ENCODE results near the gene HCAR3. TPM values are rescaled to one million over a fixed set of nuclear protein-coding genes. Genes with fewer than 3 reads are reported as not detected.
"Not testable (repeated sequence)": the region's sequence is repeated elsewhere in the genome, so short reads cannot be mapped to it uniquely, and the experiment has no call there.

Gene HCAR3
- total and polyA plus RNA-seq, 2 donors (not counting 1 experiment from before 2014, with no cell fraction given), result 0.12 to 1.2 TPM

DNA sequence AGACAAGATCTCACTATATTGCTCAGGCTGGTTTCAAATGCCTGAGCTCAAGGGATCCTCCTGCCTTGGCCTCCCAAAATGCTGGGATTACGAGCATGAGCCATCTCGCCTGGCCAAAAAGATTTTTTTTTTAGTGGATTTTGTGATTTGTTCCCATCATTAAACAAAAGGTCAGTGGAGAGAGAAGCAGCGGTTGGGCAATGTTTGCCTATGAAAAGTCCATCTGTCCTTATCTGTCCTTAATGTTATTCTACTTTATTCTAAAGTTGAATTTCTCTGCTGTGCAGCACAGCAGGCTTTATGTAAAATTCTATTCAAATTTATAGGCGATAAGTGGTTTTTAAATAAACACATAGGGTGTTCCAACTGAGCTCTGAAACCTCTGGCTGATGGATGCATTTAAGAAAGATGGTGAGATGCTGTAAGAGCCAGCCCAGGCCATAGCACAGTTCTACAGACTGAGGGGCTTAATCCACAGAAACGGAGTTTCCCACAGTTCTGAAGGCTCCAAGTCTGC lies 32.3 kb downstream of the HCAR3 start:
- H3K27me3 Mint-ChIP-seq, result no peaks in the 10 kb centered on the region
- H3K9me3 Mint-ChIP-seq (ENCODE audit: insufficient read depth), result no peaks in the 10 kb centered on the region
- no peak overlapping the region for H3K4me3 ChIP-seq (ENCODE audit: control extremely low read depth in 1 of 5, extremely low read depth in 1 of 5, insufficient read depth in 1 of 5, low read depth in 2 of 5, low read length in 4 of 5)
- no peaks in the 10 kb centered on the region for H3K36me3 ChIP-seq (replicated peaks in 1 of 2; ENCODE audit: control extremely low read depth in 1 of 2, control insufficient read depth in 1 of 2, extremely low read depth in 1 of 2, insufficient read depth in 2 of 2, low read length in 1 of 2)
- no peaks in the 10 kb centered on the region for H3K79me2 ChIP-seq (ENCODE audit: control insufficient read depth, insufficient read depth, low read length)
- no peaks in the 10 kb centered on the region for H3K4me1 ChIP-seq (ENCODE audit: control insufficient read depth in 2 of 2, insufficient read depth in 2 of 2, low read length in 2 of 2)
- no peak overlapping the region for H3K4me2 ChIP-seq (replicated peaks; ENCODE audit: low read depth, low read length, poor library complexity, severe bottlenecking)
- no peak overlapping the region for H2AFZ ChIP-seq (ENCODE audit: insufficient read depth, low read depth, low read length, poor library complexity, severe bottlenecking)
- H3K9me3 ChIP-seq (ENCODE audit: control extremely low read depth in 1 of 3, control insufficient read depth in 2 of 3, insufficient read depth in 1 of 3, low read length in 2 of 3), result no peaks in the 10 kb centered on the region
- no peak overlapping the region for H3K4me3 Mint-ChIP-seq
- H3K4me1 Mint-ChIP-seq, result no peaks in the 10 kb centered on the region
- CTCF ChIA-PET, result no interaction called here
- no peak overlapping the region for H3K27ac Mint-ChIP-seq
- H3K27ac ChIP-seq (ENCODE audit: low read length in 2 of 2), result no peak overlapping the region
- no peaks in the 10 kb centered on the region for H3K27me3 ChIP-seq (replicated peaks in 1 of 4; ENCODE audit: control extremely low read depth in 1 of 4, control insufficient read depth in 3 of 4, insufficient read depth in 4 of 4, low read length in 3 of 4)
- DNase-seq, result no peak
- POLR2A ChIA-PET, result no interaction called here
- TF ChIP-seq, protein P1, sequence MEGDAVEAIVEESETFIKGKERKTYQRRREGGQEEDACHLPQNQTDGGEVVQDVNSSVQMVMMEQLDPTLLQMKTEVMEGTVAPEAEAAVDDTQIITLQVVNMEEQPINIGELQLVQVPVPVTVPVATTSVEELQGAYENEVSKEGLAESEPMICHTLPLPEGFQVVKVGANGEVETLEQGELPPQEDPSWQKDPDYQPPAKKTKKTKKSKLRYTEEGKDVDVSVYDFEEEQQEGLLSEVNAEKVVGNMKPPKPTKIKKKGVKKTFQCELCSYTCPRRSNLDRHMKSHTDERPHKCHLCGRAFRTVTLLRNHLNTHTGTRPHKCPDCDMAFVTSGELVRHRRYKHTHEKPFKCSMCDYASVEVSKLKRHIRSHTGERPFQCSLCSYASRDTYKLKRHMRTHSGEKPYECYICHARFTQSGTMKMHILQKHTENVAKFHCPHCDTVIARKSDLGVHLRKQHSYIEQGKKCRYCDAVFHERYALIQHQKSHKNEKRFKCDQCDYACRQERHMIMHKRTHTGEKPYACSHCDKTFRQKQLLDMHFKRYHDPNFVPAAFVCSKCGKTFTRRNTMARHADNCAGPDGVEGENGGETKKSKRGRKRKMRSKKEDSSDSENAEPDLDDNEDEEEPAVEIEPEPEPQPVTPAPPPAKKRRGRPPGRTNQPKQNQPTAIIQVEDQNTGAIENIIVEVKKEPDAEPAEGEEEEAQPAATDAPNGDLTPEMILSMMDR (IDR thresholded peaks at IDR 0.05), result no peak
- TF ChIP-seq EZH2 (IDR thresholded peaks at IDR 0.05; ENCODE audit: borderline replicate concordance, insufficient read depth, low read depth, low read length, poor library complexity, severe bottlenecking), result no peak
- H4K20me1 ChIP-seq (ENCODE audit: control insufficient read depth, insufficient read depth, low read length, poor library complexity, severe bottlenecking), result no peaks in the 10 kb centered on the region
- ATAC-seq (ENCODE audit: low read depth), result no peak
- intact Hi-C loops (cut with micrococcal nuclease), result no loop called here
- H3K9ac ChIP-seq (ENCODE audit: low read length), result no peak overlapping the region
- WGBS (ENCODE audit: insufficient coverage), result 94% methylated on average over 1 of the region's 5 CpGs

DNA sequence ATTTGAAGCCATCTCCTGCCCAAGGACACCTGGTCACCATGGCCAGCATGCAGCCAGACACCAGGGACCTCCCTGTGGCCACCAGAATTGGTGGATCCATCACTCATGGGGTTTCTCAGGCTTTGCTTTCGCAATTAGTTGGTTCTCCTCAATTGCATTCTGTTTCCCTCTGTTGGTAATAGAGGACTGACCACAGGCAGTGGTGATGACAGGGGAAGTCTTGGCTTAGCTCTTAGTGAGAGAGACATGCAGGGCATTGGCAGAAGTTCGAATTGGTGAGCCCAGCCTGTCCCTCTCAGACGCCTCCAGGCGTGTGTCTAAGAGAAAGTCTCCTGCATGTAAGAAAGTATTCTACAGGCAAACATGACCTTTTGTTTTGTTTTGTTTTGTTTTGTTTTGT lies 34.8 kb downstream of the HCAR3 start:
- H3K4me1 ChIP-seq (ENCODE audit: control insufficient read depth in 2 of 2, insufficient read depth in 2 of 2, low read length in 2 of 2), result no peaks in the 10 kb centered on the region
- no peak overlapping the region for H3K4me2 ChIP-seq (replicated peaks; ENCODE audit: low read depth, low read length, poor library complexity, severe bottlenecking)
- no peaks in the 10 kb centered on the region for H3K79me2 ChIP-seq (ENCODE audit: control insufficient read depth, insufficient read depth, low read length)
- no peak overlapping the region for H3K27ac ChIP-seq (ENCODE audit: low read length in 2 of 2)
- Mint-ChIP-seq H3K9me3 (ENCODE audit: insufficient read depth) (no peaks in the 10 kb centered on the region), H3K27me3 (peaks cover 3% of the 10 kb centered on the region), H3K4me3 (no peak overlapping the region), H3K4me1 (no peaks in the 10 kb centered on the region), H3K27ac (no peak overlapping the region)
- ChIA-PET POLR2A (no interaction called here), CTCF (no interaction called here)
- H3K4me3 ChIP-seq (ENCODE audit: control extremely low read depth in 1 of 5, extremely low read depth in 1 of 5, insufficient read depth in 1 of 5, low read depth in 2 of 5, low read length in 4 of 5), result no peak overlapping the region
- no peaks in the 10 kb centered on the region for H4K20me1 ChIP-seq (ENCODE audit: control insufficient read depth, insufficient read depth, low read length, poor library complexity, severe bottlenecking)
- no peak for ATAC-seq (ENCODE audit: low read depth)
- WGBS (ENCODE audit: insufficient coverage), result 94% methylated on average over 3 of the region's 4 CpGs
- intact Hi-C loops (cut with micrococcal nuclease), result no loop called here
- H3K27me3 ChIP-seq (replicated peaks in 1 of 4; ENCODE audit: control extremely low read depth in 1 of 4, control insufficient read depth in 3 of 4, insufficient read depth in 4 of 4, low read length in 3 of 4), result no peaks in the 10 kb centered on the region
- H3K9me3 ChIP-seq (ENCODE audit: control extremely low read depth in 1 of 3, control insufficient read depth in 2 of 3, insufficient read depth in 1 of 3, low read length in 2 of 3), result no peaks in the 10 kb centered on the region
- H3K9ac ChIP-seq (ENCODE audit: low read length), result no peak overlapping the region
- H2AFZ ChIP-seq (ENCODE audit: insufficient read depth, low read depth, low read length, poor library complexity, severe bottlenecking), result no peak overlapping the region
- H3K36me3 ChIP-seq (replicated peaks in 1 of 2; ENCODE audit: control extremely low read depth in 1 of 2, control insufficient read depth in 1 of 2, extremely low read depth in 1 of 2, insufficient read depth in 2 of 2, low read length in 1 of 2), result no peaks in the 10 kb centered on the region
- TF ChIP-seq EZH2 (IDR thresholded peaks at IDR 0.05; ENCODE audit: borderline replicate concordance, insufficient read depth, low read depth, low read length, poor library complexity, severe bottlenecking), result no peak
- TF ChIP-seq, protein P1 (IDR thresholded peaks at IDR 0.05), result no peak
- DNase-seq, result no peak

DNA sequence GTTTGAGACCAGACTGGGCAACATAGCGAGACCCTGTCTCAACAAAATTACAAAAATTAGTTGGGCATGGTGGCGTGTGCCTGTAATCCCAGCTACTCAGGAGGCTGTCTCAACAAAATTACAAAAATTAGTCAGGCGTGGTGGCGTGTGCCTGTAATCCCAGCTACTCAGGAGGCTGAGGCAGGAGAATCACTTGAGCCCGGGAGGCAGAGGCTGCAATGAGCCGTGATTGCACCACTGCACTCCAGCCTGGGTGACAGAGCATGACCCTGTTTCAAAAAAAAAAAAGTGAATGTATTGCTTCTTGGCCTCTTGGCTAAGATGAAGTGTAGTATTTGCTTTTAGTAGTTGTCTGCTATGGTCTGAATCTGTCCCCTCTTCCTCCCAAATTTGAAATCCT lies 35.6 kb downstream of the HCAR3 start:
- H3K4me3 ChIP-seq (ENCODE audit: control extremely low read depth in 1 of 5, extremely low read depth in 1 of 5, insufficient read depth in 1 of 5, low read depth in 2 of 5, low read length in 4 of 5); H3K4me1 Mint-ChIP-seq; H3K9ac ChIP-seq (ENCODE audit: low read length); DNase-seq; H3K4me2 ChIP-seq (replicated peaks; ENCODE audit: low read depth, low read length, poor library complexity, severe bottlenecking); H4K20me1 ChIP-seq (ENCODE audit: control insufficient read depth, insufficient read depth, low read length, poor library complexity, severe bottlenecking); H3K27ac ChIP-seq (ENCODE audit: low read length in 2 of 2); H3K27me3 ChIP-seq (replicated peaks in 1 of 4; ENCODE audit: control extremely low read depth in 1 of 4, control insufficient read depth in 3 of 4, insufficient read depth in 4 of 4, low read length in 3 of 4); H3K36me3 ChIP-seq (replicated peaks in 1 of 2; ENCODE audit: control extremely low read depth in 1 of 2, control insufficient read depth in 1 of 2, extremely low read depth in 1 of 2, insufficient read depth in 2 of 2, low read length in 1 of 2); POLR2A ChIA-PET; H3K27ac Mint-ChIP-seq; ATAC-seq (ENCODE audit: low read depth); H3K27me3 Mint-ChIP-seq; H3K9me3 Mint-ChIP-seq (ENCODE audit: insufficient read depth); intact Hi-C loops (cut with micrococcal nuclease); CTCF ChIA-PET; H3K4me3 Mint-ChIP-seq; H3K4me1 ChIP-seq (ENCODE audit: control insufficient read depth in 2 of 2, insufficient read depth in 2 of 2, low read length in 2 of 2); H3K79me2 ChIP-seq (ENCODE audit: control insufficient read depth, insufficient read depth, low read length); H3K9me3 ChIP-seq (ENCODE audit: control extremely low read depth in 1 of 3, control insufficient read depth in 2 of 3, insufficient read depth in 1 of 3, low read length in 2 of 3); H2AFZ ChIP-seq (ENCODE audit: insufficient read depth, low read depth, low read length, poor library complexity, severe bottlenecking): not testable (repeated sequence)
- 95% methylated on average over 5 of the region's 6 CpGs for WGBS (ENCODE audit: insufficient coverage)

All from B cell (primary cell).